Activated naive CD8-positive, alpha-beta T cell (primary cell): ENCODE measurements around the gene CD40.
"Not testable (repeated sequence)": the region's sequence is repeated elsewhere in the genome, so short reads cannot be mapped to it uniquely, and the experiment has no call there.

ENCODE experiments used
- H3K27ac Mint-ChIP-seq: one replicate; pipeline ENCODE4 v1.8.0; 2021; ENCODE audit warnings: mixed read lengths
- H3K27me3 Mint-ChIP-seq: one replicate; pipeline ENCODE4 v1.8.0; 2021; ENCODE audit warnings: mixed read lengths
- H3K36me3 Mint-ChIP-seq: one replicate; pipeline ENCODE4 v1.8.0; 2021; ENCODE audit warnings: mixed read lengths
- H3K4me1 Mint-ChIP-seq: one replicate; pipeline ENCODE4 v1.8.0; 2021; ENCODE audit warnings: low read depth, mixed read lengths
- H3K4me3 Mint-ChIP-seq: one replicate; pipeline ENCODE4 v1.8.0; 2021; ENCODE audit warnings: mild to moderate bottlenecking, mixed read lengths
- H3K9me3 Mint-ChIP-seq: one replicate; pipeline ENCODE4 v1.8.0; 2021; ENCODE audit warnings: low read depth, mixed read lengths

CD40 gene

DNA sequence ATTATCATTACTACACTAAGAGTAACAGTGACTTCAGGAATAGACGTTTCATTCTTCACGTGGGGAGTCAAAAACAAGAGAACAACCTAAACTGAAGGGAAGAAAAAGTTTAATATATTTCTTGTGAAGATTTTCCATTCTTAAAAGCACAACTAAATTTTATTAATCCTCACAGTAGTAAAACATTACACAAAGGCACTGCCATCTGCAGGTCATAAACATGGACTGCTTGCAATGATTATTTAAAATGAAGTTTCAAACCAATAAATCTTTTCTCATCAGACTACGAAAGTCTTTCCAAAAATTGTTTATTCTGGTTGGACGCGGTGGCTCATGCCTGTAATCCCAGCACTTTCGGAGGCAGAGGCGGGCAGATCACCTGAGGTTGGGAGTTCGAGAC lies 31.0 kb upstream of the CD40 start:
- Mint-ChIP-seq H3K4me1 (peaks cover 72% of the 10 kb centered on the region), H3K27me3 (no peaks in the 10 kb centered on the region), H3K4me3 (peak overlapping the region; percentile 90), H3K36me3 (peaks cover 2% of the 10 kb centered on the region), H3K27ac (peak overlapping the region; percentile 18), H3K9me3 (no peaks in the 10 kb centered on the region)

- H3K36me3 Mint-ChIP-seq = peaks cover 2% of the 10 kb centered on the region
- peak overlapping the region; percentile 89 for H3K27ac Mint-ChIP-seq
- peak overlapping the region; percentile 90 for H3K4me3 Mint-ChIP-seq
- no peaks in the 10 kb centered on the region for H3K27me3 Mint-ChIP-seq
- H3K9me3 Mint-ChIP-seq = no peaks in the 10 kb centered on the region
- H3K4me1 Mint-ChIP-seq = peaks cover 58% of the 10 kb centered on the region
Measured at GRCh38 chr20:46088409-46089166, 29.5 kb upstream of the CD40 start.

- peaks cover 2% of the 10 kb centered on the region for H3K36me3 Mint-ChIP-seq
- H3K4me1 Mint-ChIP-seq = peaks cover 53% of the 10 kb centered on the region
- H3K27ac Mint-ChIP-seq = peak overlapping the region; percentile 84
- H3K4me3 Mint-ChIP-seq = peak overlapping the region; percentile 90
- no peaks in the 10 kb centered on the region for H3K9me3 Mint-ChIP-seq
- H3K27me3 Mint-ChIP-seq = no peaks in the 10 kb centered on the region
Measured at GRCh38 chr20:46089167-46089416, 29.0 kb upstream of the CD40 start.

DNA sequence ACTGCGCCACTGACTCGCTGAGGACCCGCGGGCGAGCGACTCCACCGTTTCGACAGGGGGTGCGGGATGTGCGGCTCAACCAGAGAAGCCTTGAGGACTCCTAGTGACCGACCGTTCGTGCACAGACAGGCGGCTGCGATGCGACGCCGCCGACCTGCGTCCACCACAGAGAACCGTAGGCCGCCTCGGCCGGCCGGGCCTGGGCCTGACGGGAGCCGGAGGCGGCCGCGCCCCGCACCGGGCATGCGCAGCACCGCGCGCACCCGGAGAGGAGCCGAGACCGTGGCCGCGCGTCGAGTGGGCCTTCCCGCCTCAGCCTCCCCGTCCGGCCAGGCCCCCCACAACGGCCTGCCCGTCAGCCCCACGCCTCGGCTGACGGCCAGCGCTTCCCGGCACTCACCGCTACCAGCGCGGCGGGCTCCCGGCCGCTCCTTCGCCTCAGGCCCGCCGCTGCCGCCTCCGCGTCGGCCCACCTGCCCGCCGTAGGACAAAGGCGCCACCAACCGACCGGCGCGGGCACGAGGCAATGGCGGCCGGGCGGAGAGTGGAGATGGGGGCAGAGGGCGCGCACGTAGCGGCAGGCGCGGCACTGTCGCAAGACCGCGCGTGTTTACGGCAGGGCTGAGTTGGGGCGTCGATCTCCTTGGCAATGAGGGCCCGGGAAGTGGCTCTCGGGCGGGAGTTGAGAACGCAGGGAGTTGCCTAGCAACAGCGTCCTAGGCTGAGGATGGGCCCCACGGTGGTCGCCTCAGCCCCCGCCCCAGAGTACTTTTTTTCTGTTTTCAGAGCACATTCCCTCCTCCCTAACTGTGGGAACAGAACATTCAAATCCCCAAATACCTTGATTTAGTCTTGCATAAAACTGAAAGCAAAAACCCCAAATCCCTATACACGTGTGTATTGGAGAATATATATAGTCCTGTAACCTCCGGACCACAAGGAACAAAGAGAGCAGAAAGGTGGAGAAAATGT lies 28.4 kb upstream of the CD40 start, which contains the start of gene NCOA5:
TSS of gene NCOA5 (minus strand) at position 546 of the 972 bp plus-strand sequence. CDS start 10,538 bp downstream, outside the sequence.
- Mint-ChIP-seq H3K4me1 (peaks cover 47% of the 10 kb centered on the region), H3K9me3 (no peaks in the 10 kb centered on the region), H3K36me3 (peaks cover 2% of the 10 kb centered on the region), H3K4me3 (peak within 1 kb of the TSS; percentile 94), H3K27me3 (no peaks in the 10 kb centered on the region), H3K27ac (peak within 1 kb of the TSS; percentile 89)

GRCh38 chr20:46091622-46092535 lies 26.2 kb upstream of the CD40 start:
- not testable (repeated sequence) for H3K4me3 Mint-ChIP-seq, H3K27ac Mint-ChIP-seq, H3K36me3 Mint-ChIP-seq, H3K27me3 Mint-ChIP-seq, H3K9me3 Mint-ChIP-seq
- peaks cover 25% of the 10 kb centered on the region for H3K4me1 Mint-ChIP-seq

- Mint-ChIP-seq H3K36me3 (peaks cover under 1% of the 10 kb centered on the region), H3K4me3 (no peak overlapping the region), H3K27ac (no peak overlapping the region), H3K4me1 (peaks cover 11% of the 10 kb centered on the region), H3K27me3 (peaks cover 1% of the 10 kb centered on the region), H3K9me3 (no peaks in the 10 kb centered on the region)
Measured at GRCh38 chr20:46093531-46093930, 24.6 kb upstream of the CD40 start.

GRCh38 chr20:46099491-46100287 lies 18.4 kb upstream of the CD40 start:
- H3K27me3 Mint-ChIP-seq = peaks cover 20% of the 10 kb centered on the region
- H3K9me3 Mint-ChIP-seq = no peaks in the 10 kb centered on the region
- H3K36me3 Mint-ChIP-seq = peaks cover 6% of the 10 kb centered on the region
- no peak overlapping the region for H3K27ac Mint-ChIP-seq
- H3K4me1 Mint-ChIP-seq = no peaks in the 10 kb centered on the region
- H3K4me3 Mint-ChIP-seq = no peak overlapping the region

GRCh38 chr20:46100444-46100843 lies 17.7 kb upstream of the CD40 start:
- H3K27me3 Mint-ChIP-seq = peaks cover 22% of the 10 kb centered on the region
- not testable (repeated sequence) for H3K4me1 Mint-ChIP-seq, H3K36me3 Mint-ChIP-seq

GRCh38 chr20:46100988-46101387 lies 17.1 kb upstream of the CD40 start:
- H3K4me3 Mint-ChIP-seq = no peak overlapping the region
- H3K36me3 Mint-ChIP-seq = peaks cover 6% of the 10 kb centered on the region
- no peaks in the 10 kb centered on the region for H3K9me3 Mint-ChIP-seq
- H3K27me3 Mint-ChIP-seq = peaks cover 25% of the 10 kb centered on the region
- no peaks in the 10 kb centered on the region for H3K4me1 Mint-ChIP-seq
- no peak overlapping the region for H3K27ac Mint-ChIP-seq

More at GRCh38 chr20:46100444-46100843, 17.7 kb upstream of the CD40 start:
- H3K9me3 Mint-ChIP-seq, H3K4me3 Mint-ChIP-seq, H3K27ac Mint-ChIP-seq: not testable (repeated sequence)

GRCh38 chr20:46101957-46102356 lies 16.2 kb upstream of the CD40 start:
- H3K27me3 Mint-ChIP-seq = peaks cover 28% of the 10 kb centered on the region
- H3K9me3 Mint-ChIP-seq = no peaks in the 10 kb centered on the region
- H3K4me1 Mint-ChIP-seq = no peaks in the 10 kb centered on the region
- H3K27ac Mint-ChIP-seq = no peak overlapping the region
- peaks cover 6% of the 10 kb centered on the region for H3K36me3 Mint-ChIP-seq
- no peak overlapping the region for H3K4me3 Mint-ChIP-seq

DNA sequence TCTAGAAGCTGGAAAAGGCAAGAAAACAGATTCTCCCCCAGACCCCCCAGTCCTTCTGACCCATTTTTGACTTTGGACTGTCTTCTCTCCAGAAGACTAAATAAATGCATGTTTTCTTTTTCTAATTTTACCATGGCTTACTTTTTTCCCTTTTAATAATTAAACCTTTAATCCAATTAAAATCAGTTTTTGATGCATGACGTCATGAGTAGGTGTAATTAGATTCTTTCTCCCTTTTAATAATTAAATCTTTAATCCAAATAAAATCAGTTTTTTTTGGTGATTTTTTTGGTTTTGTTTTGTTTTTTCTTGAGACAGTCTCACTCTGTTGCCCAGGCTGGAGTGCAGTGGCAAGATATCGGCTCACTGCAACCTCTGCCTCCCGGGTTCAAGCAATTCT lies 15.2 kb upstream of the CD40 start:
- peaks cover 6% of the 10 kb centered on the region for H3K36me3 Mint-ChIP-seq
- H3K9me3 Mint-ChIP-seq = no peaks in the 10 kb centered on the region
- H3K27me3 Mint-ChIP-seq = peaks cover 33% of the 10 kb centered on the region
- H3K27ac Mint-ChIP-seq = no peak overlapping the region
- no peak overlapping the region for H3K4me3 Mint-ChIP-seq
- no peaks in the 10 kb centered on the region for H3K4me1 Mint-ChIP-seq

GRCh38 chr20:46104262-46104661 lies 13.9 kb upstream of the CD40 start:
- no peak overlapping the region for H3K27ac Mint-ChIP-seq
- H3K9me3 Mint-ChIP-seq = no peaks in the 10 kb centered on the region
- no peak overlapping the region for H3K4me3 Mint-ChIP-seq
- no peaks in the 10 kb centered on the region for H3K4me1 Mint-ChIP-seq
- peaks cover 37% of the 10 kb centered on the region for H3K27me3 Mint-ChIP-seq
- peaks cover 3% of the 10 kb centered on the region for H3K36me3 Mint-ChIP-seq

- H3K4me1 Mint-ChIP-seq = peaks cover 4% of the 10 kb centered on the region
- H3K9me3 Mint-ChIP-seq = no peaks in the 10 kb centered on the region
- H3K27ac Mint-ChIP-seq = no peak overlapping the region
Measured at GRCh38 chr20:46107061-46107460, 11.1 kb upstream of the CD40 start.

GRCh38 chr20:46108435-46108841 lies 9.7 kb upstream of the CD40 start:
- peaks cover 30% of the 10 kb centered on the region for H3K27me3 Mint-ChIP-seq
- H3K4me3 Mint-ChIP-seq = no peak overlapping the region
- H3K36me3 Mint-ChIP-seq = no peaks in the 10 kb centered on the region
- no peaks in the 10 kb centered on the region for H3K9me3 Mint-ChIP-seq
- H3K27ac Mint-ChIP-seq = no peak overlapping the region
- H3K4me1 Mint-ChIP-seq = peaks cover 4% of the 10 kb centered on the region

More at GRCh38 chr20:46107061-46107460, 11.1 kb upstream of the CD40 start:
- Mint-ChIP-seq H3K36me3 (peaks cover 3% of the 10 kb centered on the region), H3K4me3 (no peak overlapping the region), H3K27me3 (peaks cover 34% of the 10 kb centered on the region)
